Right renal pelvis (tissue), 4 donors: ENCODE results near the gene KCP. TPM values are rescaled to one million over a fixed set of nuclear protein-coding genes. Genes with fewer than 3 reads are reported as not detected.
A peak's percentile ranks its signal among the peaks of the same experiment; 100 is the strongest.

Experiments used
- DNase-seq, 4 donors: peaks; one replicate each; pipeline ENCODE4 v3.0.0-alpha.2; 2013; ENCODE audit warnings: low read depth in 4 of 4, low spot score in 3 of 4, missing footprints in 1 of 4
- polyA plus RNA-seq, 4 donors: library from polyadenylated mRNA; unstranded; fragments of 120-200 nt; gene quantifications; one replicate each; pipeline ENCODE4 v1.2.1, GENCODE V29; 2013; ENCODE audit not compliant: insufficient read length in 4 of 4

Gene KCP
- polyA plus RNA-seq, 4 donors, result 14.0 to 25.1 (median 20.7) TPM

DNA sequence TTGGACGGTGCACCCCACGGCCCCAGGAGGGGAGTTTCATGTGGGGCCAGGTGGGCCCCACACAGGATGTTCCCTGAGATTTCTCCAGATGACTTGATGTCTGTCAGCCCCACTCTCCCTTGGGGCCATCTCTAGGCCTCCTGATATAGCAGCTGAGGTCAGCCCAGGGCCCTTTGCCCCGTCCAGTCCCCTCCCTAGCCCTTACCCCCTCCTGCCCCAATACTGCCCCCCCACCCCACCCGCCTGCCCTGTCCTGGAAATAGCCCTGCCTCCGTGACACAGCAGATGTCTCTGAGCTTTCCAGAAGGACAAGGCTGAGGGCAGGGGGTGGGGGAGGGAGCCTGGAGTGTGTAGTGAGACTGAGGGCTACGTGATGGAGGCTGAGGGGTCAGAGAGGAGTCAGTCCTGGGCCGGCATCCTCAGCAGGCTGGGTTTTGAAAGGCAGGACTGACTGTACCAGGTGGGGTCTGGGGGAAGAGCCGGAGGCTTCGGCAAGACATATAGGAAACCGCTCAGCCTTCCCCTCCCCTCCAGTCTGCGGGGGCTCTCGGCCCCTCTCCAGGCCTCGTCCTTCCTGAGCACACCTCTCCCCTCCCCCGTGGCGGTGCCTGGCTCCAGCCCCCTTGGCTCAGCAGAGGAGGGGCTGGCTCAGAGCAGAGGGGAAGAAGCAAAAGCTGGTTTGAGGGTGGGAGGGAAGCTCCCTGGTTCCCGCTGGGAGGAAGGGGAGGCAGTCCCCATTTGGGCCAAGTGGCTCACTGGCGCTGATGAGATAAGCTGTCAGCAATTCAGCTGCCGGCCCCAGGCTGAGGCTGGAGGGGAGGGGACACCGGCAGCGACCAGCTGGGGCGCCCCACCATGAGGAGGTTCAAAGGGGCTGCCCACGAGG, 78.3 kb downstream of the KCP start:
- DNase-seq, result no peak

DNA sequence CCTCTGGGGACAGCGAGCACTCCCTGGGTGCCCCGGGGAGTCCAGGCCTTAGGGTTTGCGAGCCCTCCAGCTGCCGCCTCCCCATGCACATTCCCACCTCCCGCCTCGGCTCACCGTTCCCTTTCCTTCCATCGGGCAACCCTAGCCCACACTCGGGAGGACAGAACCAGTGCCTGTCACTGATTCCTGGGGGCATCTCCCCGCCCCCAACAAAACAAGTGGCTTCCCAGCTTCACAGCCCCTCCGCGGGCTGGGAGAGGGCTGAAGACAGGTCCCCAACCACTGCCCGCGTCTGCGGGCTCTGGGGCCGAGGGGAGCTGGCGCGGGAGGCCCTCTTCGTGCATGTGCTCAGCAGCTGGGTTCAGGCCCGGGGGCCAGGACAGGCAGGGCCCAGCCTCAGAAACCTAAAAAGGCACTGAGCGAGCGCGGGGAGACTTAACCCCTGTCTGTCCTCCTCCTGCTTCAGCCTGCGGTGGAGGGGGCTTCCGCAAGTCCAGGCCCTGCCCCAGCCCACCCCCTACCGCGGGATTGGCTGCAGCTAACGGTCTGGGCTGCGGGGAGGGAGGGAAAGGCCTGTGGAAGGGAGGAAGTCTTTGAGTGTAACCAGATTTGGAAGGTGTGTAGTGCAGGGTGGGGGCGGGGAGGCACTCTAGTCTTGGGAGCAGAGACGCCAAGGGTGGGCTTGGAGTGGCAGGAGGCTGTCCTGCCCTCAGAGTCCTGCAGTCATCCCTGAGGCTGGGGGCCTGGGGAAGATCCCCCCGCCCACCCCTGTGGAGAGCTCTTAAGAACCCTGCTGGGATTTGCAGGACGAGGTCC, 79.1 kb downstream of the KCP start:
- no peak for DNase-seq

DNA sequence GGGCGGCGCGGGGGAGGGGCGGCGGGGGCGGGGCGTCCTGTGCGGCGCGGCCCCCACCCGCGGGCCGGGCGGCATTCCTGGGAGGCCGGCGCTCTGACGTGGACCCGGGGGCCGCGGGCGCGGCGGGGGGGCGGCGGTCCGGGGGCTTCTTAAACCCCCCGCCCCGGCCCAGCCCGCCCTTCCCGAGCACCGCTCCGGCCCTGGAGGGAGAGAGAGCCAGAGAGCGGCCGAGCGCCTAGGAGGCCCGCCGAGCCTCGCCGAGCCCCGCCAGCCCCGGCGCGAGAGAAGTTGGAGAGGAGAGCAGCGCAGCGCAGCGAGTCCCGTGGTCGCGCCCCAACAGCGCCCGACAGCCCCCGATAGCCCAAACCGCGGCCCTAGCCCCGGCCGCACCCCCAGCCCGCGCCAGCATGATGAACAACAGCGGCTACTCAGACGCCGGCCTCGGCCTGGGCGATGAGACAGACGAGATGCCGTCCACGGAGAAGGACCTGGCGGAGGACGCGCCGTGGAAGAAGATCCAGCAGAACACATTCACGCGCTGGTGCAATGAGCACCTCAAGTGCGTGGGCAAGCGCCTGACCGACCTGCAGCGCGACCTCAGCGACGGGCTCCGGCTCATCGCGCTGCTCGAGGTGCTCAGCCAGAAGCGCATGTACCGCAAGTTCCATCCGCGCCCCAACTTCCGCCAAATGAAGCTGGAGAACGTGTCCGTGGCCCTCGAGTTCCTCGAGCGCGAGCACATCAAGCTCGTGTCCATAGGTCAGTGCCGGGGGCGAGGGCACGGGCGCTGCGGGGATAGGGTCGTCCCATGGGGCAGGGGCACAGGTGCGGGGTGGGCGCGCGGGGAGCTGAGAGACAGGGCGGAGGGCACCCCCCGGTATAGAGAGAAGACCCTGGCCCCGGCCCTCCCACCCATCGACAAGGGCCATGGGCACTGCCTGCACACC, 80.0 kb downstream of the KCP start, which contains the start of gene FLNC:
TSS of gene FLNC (plus strand) at position 176 of the 947 bp plus-strand sequence. CDS start at position 408, 232 bp downstream.
- peak in 2 of 4 donors; percentile 38 to 47 for DNase-seq

DNA sequence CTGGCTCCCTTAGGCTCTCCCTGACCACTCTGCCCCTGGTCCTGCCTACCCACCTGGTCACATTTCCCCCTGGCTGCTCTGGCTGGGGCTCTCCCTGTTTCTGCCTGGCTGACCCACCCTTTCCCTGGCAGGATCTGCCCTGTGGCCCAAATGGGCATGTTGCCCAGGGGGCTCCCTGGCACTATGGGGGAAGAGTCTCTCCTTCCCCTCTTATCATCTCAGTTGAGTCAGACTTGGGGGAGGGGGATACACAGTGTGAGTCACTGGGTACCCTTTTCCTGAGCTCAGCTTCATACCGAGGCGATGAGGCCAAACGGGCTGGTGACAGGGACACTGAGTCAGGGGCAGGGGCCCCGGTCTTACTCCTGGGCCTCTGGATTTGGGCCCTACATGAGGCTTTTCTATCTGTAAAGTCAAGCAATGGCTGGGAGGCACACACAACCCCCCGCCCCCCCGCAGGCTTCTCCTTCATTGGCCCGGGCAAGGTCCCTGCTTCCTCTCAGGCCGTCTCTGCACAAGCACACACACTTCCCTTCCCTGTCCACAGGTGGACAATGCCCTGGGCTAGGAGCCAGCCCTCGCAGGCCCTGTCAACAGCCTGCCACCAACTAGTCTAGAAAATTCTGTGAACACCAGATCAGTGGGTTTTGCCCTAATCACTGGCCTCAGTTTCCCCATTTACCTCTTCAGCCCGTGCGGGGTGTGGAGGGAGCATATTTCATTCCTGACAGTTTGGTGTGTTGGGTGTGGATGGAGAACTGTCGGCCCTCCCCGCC, 80.9 kb downstream of the KCP start:
- DNase-seq, result no peak

DNA sequence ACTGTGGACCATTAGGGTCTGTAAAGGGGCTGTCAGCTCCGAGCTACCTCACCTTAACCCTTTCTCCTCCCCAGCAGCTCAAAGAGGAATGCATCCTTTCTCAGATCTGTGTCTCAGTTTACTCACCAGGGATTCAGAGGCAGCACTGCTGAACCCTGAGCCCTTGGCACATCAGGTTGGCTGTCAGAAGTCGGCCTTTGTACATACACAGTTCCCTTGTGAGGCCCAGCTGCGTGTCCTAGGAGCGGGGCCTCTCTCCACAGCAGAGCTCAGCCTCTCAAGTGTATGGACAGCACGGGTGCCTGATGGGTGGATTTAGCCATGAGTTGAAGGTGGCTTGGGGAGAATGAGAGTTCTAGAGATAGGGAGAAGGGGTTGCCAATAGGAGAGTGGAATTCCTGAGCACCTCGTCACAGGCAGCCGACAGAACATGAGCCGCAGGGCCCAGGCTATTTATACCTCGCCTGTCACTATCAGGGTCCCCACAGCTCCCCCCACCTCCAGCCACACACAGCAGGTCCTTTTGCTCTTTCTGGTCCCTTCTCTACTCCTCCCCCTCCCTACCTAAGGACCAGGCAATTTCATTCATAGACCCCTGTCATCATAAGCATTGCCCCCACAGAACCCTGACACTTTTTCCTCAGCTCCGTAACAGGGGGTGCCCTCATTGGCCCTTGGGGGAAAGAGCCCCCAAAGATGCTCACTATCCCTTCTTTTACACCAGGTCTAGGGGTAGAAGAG, 82.4 kb downstream of the KCP start:
- DNase-seq, result no peak

DNA sequence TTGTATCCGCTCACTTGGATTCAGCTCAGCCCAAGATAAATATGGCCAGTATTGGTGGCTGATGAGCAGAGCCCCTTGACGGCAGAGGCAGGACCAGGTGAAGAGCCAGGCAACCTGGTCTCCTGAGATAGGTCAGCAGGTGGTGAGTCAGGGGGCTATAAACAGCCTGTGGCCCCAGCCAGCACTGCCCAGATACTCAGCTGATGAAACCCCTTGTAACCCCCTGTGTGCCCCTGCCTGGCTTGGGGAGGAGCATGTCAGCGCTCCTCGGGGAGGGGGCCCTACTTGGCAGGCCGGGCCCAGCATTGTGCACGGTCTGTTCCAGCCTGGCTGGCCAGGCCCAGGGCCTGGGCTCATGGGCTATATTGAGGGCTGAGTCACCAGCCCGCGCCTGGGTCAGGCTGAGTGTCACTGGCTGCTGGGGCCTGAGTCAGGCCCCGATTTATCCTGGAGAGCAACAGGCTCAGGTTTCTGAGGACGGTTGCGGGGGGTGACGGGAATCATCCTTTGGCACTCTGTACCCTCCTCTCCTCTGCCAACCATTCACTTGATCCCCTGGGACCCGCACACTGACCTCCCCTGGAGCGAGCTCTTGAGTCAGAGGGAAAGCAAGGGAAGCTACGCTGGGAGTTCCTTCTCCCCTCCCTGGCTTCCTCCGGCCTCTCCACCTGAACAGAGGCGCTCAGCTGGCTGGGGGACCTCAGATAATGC, 83.1 kb downstream of the KCP start:
- DNase-seq, result no peak

DNA sequence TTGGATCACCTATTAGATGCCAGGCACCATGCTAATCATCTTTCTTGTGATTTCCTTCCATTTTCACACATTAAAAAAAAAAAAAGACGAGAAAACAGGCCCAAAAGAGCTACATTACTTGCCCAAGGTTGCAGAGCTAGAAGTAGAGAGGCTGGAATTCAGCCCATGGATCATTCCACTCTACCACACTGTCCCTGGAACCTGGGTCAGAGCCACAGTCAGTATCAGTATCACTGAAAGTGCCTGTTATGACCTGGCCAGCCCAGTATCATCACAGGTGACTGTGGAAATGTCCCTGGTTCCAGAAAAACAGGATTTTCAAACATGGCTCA, 83.6 kb downstream of the KCP start:
- no peak for DNase-seq

Other genes starting within 250 kb of the KCP start
- 1 to 10 TPM; 1.2 to 1.8 (median 1.5) TPM for gene GARIN1A, start 238.4 kb downstream of the KCP start, polyA plus RNA-seq
- 100 to 1,000 TPM; 189 to 221 (median 219) TPM for gene CALU, start 171.3 kb downstream of the KCP start, polyA plus RNA-seq
- 1 to 10 TPM; 1.1 to 1.5 (median 1.4) TPM for gene OPN1SW, start 134.9 kb downstream of the KCP start, polyA plus RNA-seq
- gene CCDC136, start 118.7 kb downstream of the KCP start, polyA plus RNA-seq, result 10 to 100 TPM; 12.3 to 15.6 (median 13.2) TPM
- 10 to 100 TPM; 12.9 to 21.0 (median 13.6) TPM for gene FLNC, start 80.3 kb downstream of the KCP start, polyA plus RNA-seq
- gene ATP6V1F, start 47.9 kb downstream of the KCP start, polyA plus RNA-seq, result 100 to 1,000 TPM; 205 to 283 (median 233) TPM
- gene IRF5, start 27.2 kb upstream of the KCP start, polyA plus RNA-seq, result 10 to 100 TPM in 2 of 4 donors, 1 to 10 TPM in 2; 7.3 to 14.7 (median 11.0) TPM
- 10 to 100 TPM; 42.9 to 45.3 (median 43.7) TPM for gene TNPO3, start 144.4 kb upstream of the KCP start, polyA plus RNA-seq
- 10 to 100 TPM; 64.4 to 77.0 (median 72.6) TPM for gene TSPAN33, start 234.0 kb upstream of the KCP start, polyA plus RNA-seq